ENCODE data around the gene MT1G. TPM values are rescaled to one million over a fixed set of nuclear protein-coding genes. Genes with fewer than 3 reads are reported as not detected.
A peak's percentile ranks its signal among the peaks of the same experiment; 100 is the strongest.
"Not testable (repeated sequence)": the region's sequence is repeated elsewhere in the genome, so short reads cannot be mapped to it uniquely, and the experiment has no call there.

The MT1G gene
- total RNA-seq, 1 donor from 2014 or later: not detected

GRCh38 chr16:56636616-56637413 is 31.1 kb downstream of the MT1G start:
- no peak for DNase-seq

- no peak for DNase-seq
Measured at GRCh38 chr16:56635441-56635967, 32.4 kb downstream of the MT1G start.

- DNase-seq: no peak
Measured at GRCh38 chr16:56634715-56635440, 33.0 kb downstream of the MT1G start.

GRCh38 chr16:56633535-56633934 is 34.3 kb downstream of the MT1G start:
- DNase-seq: no peak

GRCh38 chr16:56632848-56633365 is 35.0 kb downstream of the MT1G start:
- DNase-seq: no peak

- peak; percentile 36 for DNase-seq
Measured at GRCh38 chr16:56632156-56632847, 35.6 kb downstream of the MT1G start, which contains the start of gene MT1M. TSS of gene MT1M (plus strand) at chr16:56632659. CDS start at chr16:56632732, 73 bp downstream.

- DNase-seq: no peak
Measured at GRCh38 chr16:56631832-56632155, 36.1 kb downstream of the MT1G start.

GRCh38 chr16:56631197-56631596 is 36.7 kb downstream of the MT1G start:
- DNase-seq: no peak

- no peak for DNase-seq
Measured at GRCh38 chr16:56630134-56630533, 37.7 kb downstream of the MT1G start.

- DNase-seq: no peak
Measured at GRCh38 chr16:56629531-56629930, 38.3 kb downstream of the MT1G start.

- DNase-seq: no peak
Measured at GRCh38 chr16:56628486-56629350, 39.1 kb downstream of the MT1G start.

GRCh38 chr16:56626685-56627084 is 41.2 kb downstream of the MT1G start:
- DNase-seq: no peak

GRCh38 chr16:56625943-56626654 is 41.8 kb downstream of the MT1G start:
- DNase-seq: no peak

GRCh38 chr16:56625140-56625942 is 42.5 kb downstream of the MT1G start, which contains the start of gene MT1E:
TSS of gene MT1E (plus strand) at chr16:56625781. CDS start at chr16:56625852, 71 bp downstream.
- peak; percentile 78 for DNase-seq

- no peak for DNase-seq
Measured at GRCh38 chr16:56623637-56624036, 44.2 kb downstream of the MT1G start.

- DNase-seq: not testable (repeated sequence)
Measured at GRCh38 chr16:56623184-56623583, 44.7 kb downstream of the MT1G start.

- DNase-seq: not testable (repeated sequence)
Measured at GRCh38 chr16:56621665-56622445, 46.0 kb downstream of the MT1G start.

- no peak for DNase-seq
Measured at GRCh38 chr16:56620339-56620897, 47.4 kb downstream of the MT1G start.

- no peak for DNase-seq
Measured at GRCh38 chr16:56618138-56618537, 49.7 kb downstream of the MT1G start.
